ENCODE measurements around the gene LITAFD.
A peak's percentile ranks its signal among the peaks of the same experiment; 100 is the strongest.
"Not testable (repeated sequence)": the region's sequence is repeated elsewhere in the genome, so short reads cannot be mapped to it uniquely, and the experiment has no call there.

The LITAFD gene

DNA sequence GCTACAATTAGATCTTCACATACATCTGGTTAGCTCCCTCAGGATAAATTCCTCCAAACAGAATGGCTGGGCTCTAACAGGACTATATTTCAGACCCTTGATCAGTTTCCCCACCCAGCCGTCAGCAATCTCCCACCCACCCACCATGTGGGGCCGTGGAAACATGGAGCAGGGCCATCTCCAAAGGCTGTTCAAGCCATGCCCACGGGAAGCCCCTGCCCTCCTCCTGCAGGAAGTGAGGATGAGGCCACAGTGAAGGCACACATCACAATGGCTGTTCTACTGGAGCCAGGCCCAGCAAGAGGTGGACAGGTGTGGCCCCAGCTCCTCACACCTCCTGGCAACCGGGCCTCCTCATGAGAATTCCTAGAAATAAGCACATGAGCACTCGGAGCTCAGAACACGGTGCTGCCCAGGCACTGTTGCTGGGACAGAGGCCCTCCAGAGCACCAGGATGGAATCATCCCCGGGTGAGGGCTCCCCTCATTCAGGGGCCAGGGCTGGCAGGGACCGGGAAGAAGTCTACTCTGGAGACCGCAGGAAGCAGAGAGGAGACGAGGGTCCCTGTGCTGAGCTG, at the start of gene LITAFD:
Gene LITAFD, plus strand, starts transcription at position 311 of the 577 bp plus-strand sequence. CDS start 2,005 bp downstream, outside the sequence.
- no peak for DNase-seq (ENCODE audit: low spot score)

- no peak for DNase-seq (ENCODE audit: low spot score)
These were observed 49.4 kb upstream of the LITAFD start for GRCh38 chr16:8832717-8833105.

DNA sequence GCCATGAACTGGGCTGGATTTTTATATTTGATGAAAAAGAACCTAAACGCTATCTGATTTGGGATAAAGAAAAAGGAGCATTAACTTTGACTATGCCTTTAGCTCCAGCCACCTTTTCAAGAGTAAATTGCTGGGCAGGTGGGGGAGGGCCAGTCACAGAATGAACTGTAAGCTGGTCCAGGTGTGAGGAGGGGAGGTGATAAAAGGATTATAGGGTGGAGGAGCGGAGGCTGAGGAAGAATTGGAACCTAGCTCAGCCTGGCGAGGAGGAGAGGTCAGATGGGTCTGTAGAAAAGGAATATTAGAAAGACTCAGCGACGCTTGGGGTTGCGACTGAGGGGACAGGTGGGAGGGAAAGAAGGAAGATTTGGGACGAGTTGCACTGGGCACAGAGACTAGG, 45.4 kb upstream of the LITAFD start:
- not testable (repeated sequence) for DNase-seq (ENCODE audit: low spot score)

DNA sequence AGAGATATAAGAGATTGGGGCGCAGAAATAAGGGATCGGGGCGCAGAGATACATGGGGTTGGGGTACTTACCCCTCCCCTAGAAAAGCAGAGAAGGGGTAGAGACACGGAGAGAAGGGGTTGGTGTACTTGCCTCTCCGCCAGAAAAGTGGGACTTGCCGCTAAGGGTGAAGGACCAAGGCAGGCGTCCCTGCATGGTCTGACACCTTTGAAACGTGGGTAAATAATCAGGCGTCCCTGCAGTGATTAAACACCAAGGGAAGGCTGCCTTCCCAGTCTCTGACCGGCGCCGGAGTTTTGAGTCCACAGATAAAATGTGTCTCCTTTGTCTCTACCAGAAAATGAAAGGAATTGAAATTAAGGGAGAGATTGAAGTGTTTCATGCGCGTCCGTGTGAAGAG, 44.6 kb upstream of the LITAFD start:
- not testable (repeated sequence) for DNase-seq (ENCODE audit: low spot score)

DNA sequence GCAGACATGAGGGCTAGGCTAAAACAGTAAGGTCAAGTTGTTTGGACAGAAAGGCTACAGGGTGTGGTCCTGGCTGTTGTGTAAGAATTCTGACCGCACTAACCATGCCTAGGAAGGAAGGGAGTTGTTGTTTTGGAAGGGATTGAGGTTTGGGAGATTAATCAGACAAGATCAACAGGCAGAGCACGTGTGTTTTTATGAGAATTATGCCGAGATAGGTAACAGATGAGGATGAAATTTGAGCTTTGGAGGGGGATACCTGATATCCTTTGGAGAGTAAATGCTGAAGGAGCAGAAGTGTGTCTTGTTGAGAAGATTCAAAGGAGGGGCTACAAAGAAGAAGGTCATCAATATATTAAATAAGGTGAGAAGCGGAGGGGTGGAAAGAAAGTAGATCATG, 40.1 kb upstream of the LITAFD start:
- DNase-seq (ENCODE audit: low spot score) = not testable (repeated sequence)

DNA sequence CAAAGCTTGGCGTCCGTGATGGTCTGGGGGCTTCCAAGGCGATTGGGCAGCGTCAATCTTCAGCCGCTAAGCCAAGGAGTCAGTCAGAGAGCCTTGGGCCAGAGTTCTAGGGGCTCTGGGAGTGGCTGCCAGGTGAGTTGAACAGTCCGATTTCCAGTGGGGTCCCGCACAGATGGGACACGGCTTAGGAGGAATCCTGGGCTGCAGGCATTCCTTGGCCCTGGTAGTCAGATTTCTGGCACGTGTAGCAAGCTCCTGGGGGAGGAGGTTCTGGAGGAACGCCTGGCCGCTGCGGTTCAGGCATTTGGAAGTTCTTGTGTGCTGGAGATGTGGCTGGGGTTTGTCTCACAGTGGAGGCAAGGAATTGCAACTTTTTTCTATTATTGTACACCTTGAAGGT, 38.9 kb upstream of the LITAFD start:
- not testable (repeated sequence) for DNase-seq (ENCODE audit: low spot score)

GRCh38 chr16:8845699-8846298, 36.4 kb upstream of the LITAFD start:
- no peak for DNase-seq (ENCODE audit: low spot score)

GRCh38 chr16:8846401-8846932, 35.7 kb upstream of the LITAFD start:
- no peak for DNase-seq (ENCODE audit: low spot score)

DNA sequence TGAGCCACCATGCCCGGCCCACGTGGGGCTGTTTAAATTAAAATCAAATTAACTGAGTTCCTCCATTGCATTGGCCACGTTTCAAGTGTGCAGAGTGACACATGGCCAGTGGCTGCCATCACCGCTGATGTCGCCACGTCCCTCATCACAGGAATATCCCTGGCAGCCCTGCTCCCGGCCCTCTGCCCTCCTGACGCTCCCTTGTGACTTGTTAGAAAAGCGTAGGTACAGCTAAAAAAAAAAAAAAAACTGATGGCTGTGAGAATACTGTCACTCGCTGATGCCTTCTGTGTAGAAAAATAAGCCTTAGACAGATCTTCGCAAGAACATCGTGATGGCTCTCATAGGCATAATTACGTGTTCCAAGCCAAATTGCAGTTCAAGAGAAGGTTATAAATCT, 35.0 kb upstream of the LITAFD start:
- DNase-seq (ENCODE audit: low spot score) = no peak

GRCh38 chr16:8847623-8848022, 34.5 kb upstream of the LITAFD start:
- DNase-seq (ENCODE audit: low spot score) = no peak

GRCh38 chr16:8848231-8848938, 33.8 kb upstream of the LITAFD start:
- DNase-seq (ENCODE audit: low spot score) = no peak

DNA sequence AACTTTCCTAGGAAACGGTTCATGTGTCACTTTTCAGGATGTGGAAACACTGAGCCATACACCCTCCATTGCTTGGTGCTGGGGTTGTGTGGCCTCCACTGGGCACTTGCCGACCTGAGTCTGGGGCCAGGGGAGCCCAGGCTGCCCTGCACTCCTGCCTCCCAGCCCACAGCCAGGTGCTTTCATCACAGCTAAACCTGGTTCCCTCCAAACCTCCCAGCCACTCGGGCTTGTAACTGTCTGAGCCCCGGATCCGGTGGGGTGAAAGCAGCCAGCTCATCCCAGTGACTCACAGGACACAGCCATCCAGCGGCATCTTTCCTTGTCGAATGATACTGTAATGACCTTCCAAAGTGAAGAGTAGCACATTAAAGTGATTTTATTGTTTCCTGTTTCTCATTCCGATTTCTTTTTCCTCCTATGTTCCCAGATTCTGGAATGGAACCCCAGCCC, 33.2 kb upstream of the LITAFD start:
- DNase-seq (ENCODE audit: low spot score) = peak; percentile 59

- DNase-seq (ENCODE audit: low spot score) = no peak
These were observed 32.6 kb upstream of the LITAFD start for GRCh38 chr16:8849411-8850011.

DNA sequence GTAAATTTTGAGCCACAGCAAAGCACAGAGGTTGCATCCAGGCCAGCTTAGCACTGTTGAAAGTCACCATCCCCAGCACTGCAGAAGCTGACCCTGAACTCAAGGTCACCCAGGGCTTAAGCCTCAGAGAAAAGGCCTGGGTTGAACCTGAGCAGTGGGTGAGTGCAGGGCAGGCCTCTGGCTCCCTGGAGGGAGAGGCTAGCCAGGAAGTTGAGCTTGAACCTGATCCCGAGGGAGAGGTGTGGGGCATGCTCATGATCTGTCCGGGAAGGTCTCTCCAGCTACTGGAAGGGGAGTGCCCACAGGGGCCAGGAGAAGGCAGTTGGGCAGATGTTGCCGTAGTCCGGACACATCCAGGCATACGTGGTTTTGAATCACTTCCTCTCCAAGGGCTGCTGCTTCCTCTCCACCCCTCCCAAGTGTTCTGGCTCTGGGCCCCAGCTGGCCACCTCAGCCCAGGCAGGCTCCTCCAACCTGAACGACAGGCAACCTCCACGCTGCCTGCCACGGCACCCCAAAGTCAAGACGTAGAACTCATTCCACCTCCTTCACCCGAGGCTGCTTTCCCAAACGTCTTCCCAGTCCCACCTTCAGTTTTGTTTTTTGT, 31.8 kb upstream of the LITAFD start:
- peak; percentile 38 for DNase-seq (ENCODE audit: low spot score)

GRCh38 chr16:8851761-8852403, 30.3 kb upstream of the LITAFD start:
- DNase-seq (ENCODE audit: low spot score) = no peak

DNA sequence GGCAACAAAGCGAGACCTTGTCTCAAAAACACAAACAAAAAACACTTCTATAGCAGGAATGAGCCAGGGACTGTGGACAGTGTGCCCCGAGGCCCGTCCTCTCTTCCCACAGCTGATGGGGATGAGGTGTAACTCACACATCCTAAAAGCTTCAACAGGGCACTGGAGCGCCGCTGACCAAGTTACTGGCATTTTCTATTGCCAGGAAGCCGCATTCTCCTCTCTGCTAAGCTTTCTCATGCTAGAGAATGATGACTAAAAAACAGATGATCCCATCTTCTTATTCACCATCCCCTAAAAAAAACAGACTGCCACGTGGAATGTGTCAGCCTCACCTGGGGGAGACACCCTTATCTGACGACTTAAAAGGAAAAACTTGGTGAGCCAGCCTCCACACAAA, 29.6 kb upstream of the LITAFD start:
- no peak for DNase-seq (ENCODE audit: low spot score)

DNA sequence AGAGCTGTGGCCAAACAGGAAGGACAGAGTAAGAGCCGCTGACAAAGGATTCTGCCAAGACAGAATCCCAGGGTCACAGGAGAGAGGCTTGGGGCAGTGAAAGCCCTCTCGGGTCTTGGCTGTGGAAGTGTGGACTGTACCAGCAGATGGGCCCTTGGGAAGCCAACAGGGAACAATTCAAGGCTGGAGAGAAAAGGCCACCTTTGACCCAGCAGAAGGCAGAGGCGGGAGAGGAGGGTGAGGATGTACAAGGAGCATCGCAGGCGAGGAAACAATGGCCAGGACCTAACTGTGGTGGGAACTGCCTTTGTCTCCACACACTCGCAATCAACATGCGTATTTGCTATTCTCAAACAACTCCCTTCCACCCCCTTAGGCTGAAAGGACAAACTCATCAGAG, 29.0 kb upstream of the LITAFD start:
- no peak for DNase-seq (ENCODE audit: low spot score)

DNA sequence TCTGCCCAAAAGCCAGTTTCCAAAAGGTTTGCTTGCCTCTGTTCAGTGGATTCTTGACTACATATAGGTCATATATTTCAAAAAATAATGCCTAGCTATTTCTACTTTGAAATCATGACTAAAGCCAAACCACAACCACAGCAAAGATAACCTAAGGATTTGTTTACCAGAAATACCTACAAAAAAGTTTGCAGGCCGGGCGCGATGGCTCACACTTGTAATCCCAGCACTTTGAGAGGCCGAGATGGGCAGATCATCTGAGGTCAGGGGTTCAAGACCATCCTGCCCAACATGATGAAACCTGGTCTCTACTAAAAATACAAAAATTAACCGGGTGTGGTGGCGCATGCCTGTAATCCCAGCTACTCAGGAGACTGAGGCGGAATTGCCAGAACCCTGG, 28.5 kb upstream of the LITAFD start:
- DNase-seq (ENCODE audit: low spot score) = no peak

DNA sequence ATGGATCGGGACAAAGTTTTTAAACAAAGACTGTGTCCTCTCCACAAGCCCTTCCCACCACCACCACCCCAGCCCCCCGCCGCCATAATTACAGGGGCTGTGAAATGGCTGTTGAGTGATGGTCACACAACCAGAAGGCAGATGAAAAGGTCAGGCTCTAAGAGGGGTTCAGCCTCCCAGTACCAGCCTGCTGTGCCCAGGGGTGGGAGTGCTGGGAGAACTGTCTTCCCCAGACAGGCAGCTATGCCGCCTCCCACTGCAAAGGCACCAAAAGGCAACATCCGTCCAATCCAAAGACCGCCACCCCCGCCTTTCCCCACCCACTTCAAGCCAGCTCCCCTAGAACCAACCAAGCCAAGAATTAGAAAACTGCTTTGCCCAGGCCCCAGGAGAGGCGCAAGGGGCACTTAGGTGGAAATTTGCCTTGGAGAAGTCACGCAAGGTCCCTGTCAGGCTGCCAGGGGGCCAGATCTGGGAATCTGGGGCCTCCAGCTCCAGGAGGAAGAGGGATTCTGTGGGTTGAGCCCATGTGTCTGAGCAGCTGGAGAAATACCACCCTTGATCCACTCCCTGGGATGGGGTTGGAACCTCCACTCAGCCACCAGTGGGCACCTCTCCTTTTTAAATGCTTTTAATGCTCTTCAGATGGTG, 27.7 kb upstream of the LITAFD start:
- DNase-seq (ENCODE audit: low spot score) = no peak

DNA sequence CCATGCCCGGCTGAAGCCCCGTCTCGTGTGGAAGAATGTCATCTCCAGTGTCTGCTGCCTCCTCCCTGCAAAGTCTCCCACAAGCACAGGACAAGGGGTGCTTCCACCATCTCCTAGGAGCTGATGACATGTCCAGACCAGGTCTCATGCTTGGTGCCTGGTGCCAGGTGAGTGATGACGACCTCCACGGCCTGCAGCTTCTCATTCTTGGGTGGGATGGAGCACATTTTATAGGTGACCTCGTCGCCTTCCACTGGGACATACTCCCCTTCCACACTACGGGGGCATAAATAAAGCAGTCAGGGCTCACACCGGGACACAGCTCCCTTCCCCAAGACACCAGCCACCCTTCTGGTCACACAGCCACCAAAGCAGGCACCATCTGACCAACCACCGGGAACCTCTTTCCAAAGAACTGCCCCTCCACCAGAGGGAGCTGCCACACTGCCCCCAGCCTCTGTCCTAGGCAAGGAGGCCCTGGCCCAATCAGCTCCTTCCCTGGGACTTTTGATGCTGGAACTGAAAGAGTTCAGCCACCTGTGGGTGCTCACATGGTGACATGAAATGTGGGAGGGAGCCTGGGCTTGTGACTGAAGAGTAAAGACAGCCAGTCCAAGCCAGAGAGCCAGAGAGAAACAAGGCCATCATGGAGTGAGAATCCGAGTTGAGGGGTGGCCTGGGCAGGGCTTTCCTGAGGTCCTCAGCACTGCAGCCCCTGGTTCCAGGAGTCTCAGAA, 26.9 kb upstream of the LITAFD start:
- no peak for DNase-seq (ENCODE audit: low spot score)

GRCh38 chr16:8855972-8856371, 26.2 kb upstream of the LITAFD start:
- DNase-seq (ENCODE audit: low spot score) = no peak

All from AG08396 (cell line).